Adipocyte (in vitro differentiated cells): ENCODE results near the gene GPR137B.
"Not testable (repeated sequence)": the region's sequence is repeated elsewhere in the genome, so short reads cannot be mapped to it uniquely, and the experiment has no call there.

Experiments used
- DNase-seq: peaks from one replicate; pipeline ENCODE4 v3.0.0-alpha.2; 2015; ENCODE audit warnings: low read depth
- H3K27me3 ChIP-seq: replicated peaks from 2 replicates; pipeline ENCODE4 v1.7.0; 2013; ENCODE audit warnings: mild to moderate bottlenecking, low read length, moderate library complexity; ENCODE audit not compliant: control insufficient read depth, insufficient read depth
- H3K36me3 ChIP-seq: 2 replicates; pipeline ENCODE4 v1.7.0; 2013; ENCODE audit warnings: low read length, mild to moderate bottlenecking, moderate library complexity; ENCODE audit not compliant: control insufficient read depth, insufficient read depth, severe bottlenecking
- H3K4me1 ChIP-seq: 2 replicates; pipeline ENCODE4 v1.7.0; 2013; ENCODE audit warnings: mild to moderate bottlenecking, low read length, moderate library complexity; ENCODE audit not compliant: control insufficient read depth, insufficient read depth
- H3K4me3 ChIP-seq: 2 replicates; pipeline ENCODE4 v1.7.0; 2013; ENCODE audit warnings: mild to moderate bottlenecking, low read length, moderate library complexity
- H3K9ac ChIP-seq: 2 replicates; pipeline ENCODE4 v1.7.0; 2013; ENCODE audit warnings: mild to moderate bottlenecking, low read length, moderate library complexity
- H3K9me3 ChIP-seq: 2 replicates; pipeline ENCODE4 v1.7.0; 2013; ENCODE audit warnings: mild to moderate bottlenecking, low read length, moderate library complexity; ENCODE audit not compliant: control insufficient read depth

Gene GPR137B

GRCh38 chr1:236156512-236157208, 14.3 kb downstream of the GPR137B start:
- peaks cover 5% of the 10 kb centered on the region for H3K4me1 ChIP-seq
- peaks cover 9% of the 10 kb centered on the region for H3K9me3 ChIP-seq
- no peak overlapping the region for H3K9ac ChIP-seq
- no peaks in the 10 kb centered on the region for H3K36me3 ChIP-seq
- H3K27me3 ChIP-seq, result no peaks in the 10 kb centered on the region
- no peak for DNase-seq
- no peak overlapping the region for H3K4me3 ChIP-seq

- H3K9me3 ChIP-seq, result peaks cover 17% of the 10 kb centered on the region
- not testable (repeated sequence) for H3K4me3 ChIP-seq, H3K9ac ChIP-seq, H3K27me3 ChIP-seq, DNase-seq, H3K36me3 ChIP-seq, H3K4me1 ChIP-seq
Measured at GRCh38 chr1:236158072-236158471, 15.7 kb downstream of the GPR137B start.

- H3K27me3 ChIP-seq, result no peaks in the 10 kb centered on the region
- no peak overlapping the region for H3K4me3 ChIP-seq
- DNase-seq, result no peak
- H3K4me1 ChIP-seq, result no peaks in the 10 kb centered on the region
- no peaks in the 10 kb centered on the region for H3K36me3 ChIP-seq
- H3K9me3 ChIP-seq, result peaks cover 17% of the 10 kb centered on the region
- no peak overlapping the region for H3K9ac ChIP-seq
Measured at GRCh38 chr1:236158719-236159118, 16.4 kb downstream of the GPR137B start.

DNA sequence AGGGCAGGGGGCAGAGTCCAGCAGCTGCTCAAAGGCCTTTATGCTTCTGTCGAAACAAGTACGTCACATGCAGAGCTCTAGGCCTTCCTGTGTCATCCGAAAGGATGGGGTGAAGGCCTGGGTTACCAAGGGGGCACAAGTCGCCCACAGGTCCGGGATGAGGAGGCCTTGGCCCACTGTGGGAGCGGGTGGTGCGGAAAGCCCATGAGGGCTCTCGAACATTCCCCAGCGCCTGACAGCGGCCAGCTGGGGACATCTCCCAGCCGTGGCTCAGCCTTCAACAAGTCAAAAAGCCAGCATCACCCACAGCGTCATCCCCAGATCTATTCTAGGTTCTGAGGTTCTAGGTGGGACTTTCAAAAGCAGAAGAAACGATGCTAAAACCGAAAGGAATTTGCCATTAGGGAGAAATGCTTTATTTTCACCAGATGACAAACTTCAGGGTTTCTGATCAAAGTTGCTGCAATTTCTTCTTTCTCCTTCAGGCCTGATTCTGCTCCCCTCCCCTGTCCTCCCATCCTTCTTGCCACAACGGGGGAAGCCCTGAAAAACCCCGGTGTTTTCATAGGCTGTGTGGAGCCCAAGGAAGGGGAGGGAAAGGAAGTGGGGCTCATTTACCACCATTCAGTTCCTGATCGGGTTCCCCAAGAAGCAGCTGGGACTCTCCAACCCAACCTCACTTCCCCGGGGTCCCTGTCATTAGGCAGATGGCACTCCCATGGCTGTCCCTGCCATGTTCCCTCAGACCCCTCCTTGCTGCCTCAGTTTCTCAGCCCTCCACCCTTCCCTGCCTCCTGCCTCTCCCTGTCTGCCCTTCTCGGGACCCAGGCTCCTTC, 17.6 kb downstream of the GPR137B start:
- H3K27me3 ChIP-seq, result no peaks in the 10 kb centered on the region
- DNase-seq, result no peak
- no peak overlapping the region for H3K9ac ChIP-seq
- no peak overlapping the region for H3K4me3 ChIP-seq
- no peaks in the 10 kb centered on the region for H3K36me3 ChIP-seq
- H3K4me1 ChIP-seq, result no peaks in the 10 kb centered on the region
- H3K9me3 ChIP-seq, result peaks cover 17% of the 10 kb centered on the region

- H3K36me3 ChIP-seq, result no peaks in the 10 kb centered on the region
- no peak overlapping the region for H3K9ac ChIP-seq
- peaks cover 17% of the 10 kb centered on the region for H3K9me3 ChIP-seq
- no peak overlapping the region for H3K4me3 ChIP-seq
- DNase-seq, result no peak
- no peaks in the 10 kb centered on the region for H3K4me1 ChIP-seq
- H3K27me3 ChIP-seq, result no peaks in the 10 kb centered on the region
Measured at GRCh38 chr1:236160540-236161127, 18.3 kb downstream of the GPR137B start.

GRCh38 chr1:236161230-236161629, 18.9 kb downstream of the GPR137B start:
- H3K4me1 ChIP-seq, result no peaks in the 10 kb centered on the region
- peaks cover 17% of the 10 kb centered on the region for H3K9me3 ChIP-seq
- no peak overlapping the region for H3K9ac ChIP-seq
- DNase-seq, result no peak
- H3K27me3 ChIP-seq, result no peaks in the 10 kb centered on the region
- H3K36me3 ChIP-seq, result no peaks in the 10 kb centered on the region
- no peak overlapping the region for H3K4me3 ChIP-seq

DNA sequence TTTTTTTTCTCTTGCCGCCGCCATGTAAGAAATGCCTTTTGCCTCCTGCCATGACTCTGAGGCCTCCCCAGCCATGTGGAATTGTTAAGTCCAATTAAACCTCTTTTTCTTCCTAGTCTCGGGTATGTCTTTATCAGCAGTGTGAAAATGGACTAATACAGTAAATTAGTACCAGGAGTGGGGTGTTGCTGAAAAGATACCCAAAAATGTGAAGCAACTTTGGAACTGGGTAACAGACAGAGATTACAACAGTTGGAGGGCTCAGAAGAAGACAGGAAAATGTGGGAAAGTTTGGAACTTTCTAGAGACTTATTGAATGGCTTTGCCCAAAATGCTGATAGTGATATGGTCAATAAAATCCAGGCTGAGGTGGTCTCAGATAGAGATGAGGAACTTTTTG, 19.4 kb downstream of the GPR137B start:
- not testable (repeated sequence) for DNase-seq, H3K36me3 ChIP-seq
- H3K9me3 ChIP-seq, result peaks cover 17% of the 10 kb centered on the region

DNA sequence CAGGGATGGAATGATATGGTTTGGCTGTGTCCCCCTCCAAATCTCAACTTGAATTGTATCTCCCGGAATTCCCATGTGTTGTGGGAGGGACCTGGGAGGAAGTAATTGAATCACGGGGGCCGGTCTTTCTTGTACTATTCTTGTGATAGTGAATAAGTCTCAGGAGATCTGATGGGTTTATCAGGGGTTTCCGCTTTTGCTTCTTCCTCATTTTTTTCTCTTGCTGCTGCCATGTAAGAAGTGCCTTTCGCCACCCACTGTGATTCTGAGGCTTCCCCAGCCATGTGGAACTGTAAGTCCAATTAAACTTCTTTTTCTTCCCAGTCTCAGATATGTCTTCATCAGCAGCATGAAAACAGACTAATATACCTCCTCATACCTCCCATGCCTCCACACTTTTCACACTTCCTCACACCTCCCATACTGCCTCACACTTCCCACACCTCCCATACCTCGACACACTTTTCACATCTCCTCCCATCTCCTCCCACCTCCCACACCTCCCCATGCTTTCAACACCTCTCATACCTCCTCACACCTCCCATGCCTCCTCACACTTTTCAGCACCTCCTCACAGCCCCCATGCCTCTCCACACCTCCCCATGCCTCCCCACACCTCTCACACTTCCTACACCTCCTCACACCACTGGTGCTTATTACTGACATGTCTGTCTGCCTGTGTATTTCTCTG, 21.3 kb downstream of the GPR137B start:
- no peak for DNase-seq
- Histone ChIP-seq H3K4me3 (no peak overlapping the region), H3K4me1 (peaks cover 2% of the 10 kb centered on the region), H3K9ac (no peak overlapping the region), H3K9me3 (peaks cover 17% of the 10 kb centered on the region), H3K36me3 (no peaks in the 10 kb centered on the region), H3K27me3 (no peaks in the 10 kb centered on the region)

More for the DNA sequence above, 19.4 kb downstream of the GPR137B start:
- H3K4me1 ChIP-seq, H3K9ac ChIP-seq, H3K27me3 ChIP-seq, H3K4me3 ChIP-seq: not testable (repeated sequence)

- Histone ChIP-seq H3K36me3 (no peaks in the 10 kb centered on the region), H3K9ac (no peak overlapping the region), H3K9me3 (peaks cover 17% of the 10 kb centered on the region), H3K4me1 (peaks cover 9% of the 10 kb centered on the region), H3K4me3 (no peak overlapping the region), H3K27me3 (no peaks in the 10 kb centered on the region)
- DNase-seq, result no peak
Measured at GRCh38 chr1:236164273-236164672, 21.9 kb downstream of the GPR137B start.

GRCh38 chr1:236165238-236165981, 23.1 kb downstream of the GPR137B start:
- Histone ChIP-seq H3K36me3 (no peaks in the 10 kb centered on the region), H3K9ac (no peak overlapping the region), H3K27me3 (no peaks in the 10 kb centered on the region), H3K4me3 (no peak overlapping the region), H3K4me1 (peaks cover 10% of the 10 kb centered on the region), H3K9me3 (peaks cover 17% of the 10 kb centered on the region)
- no peak for DNase-seq
